ENCODE data around the gene AXIN1. TPM values are rescaled to one million over a fixed set of nuclear protein-coding genes. Genes with fewer than 3 reads are reported as not detected.

The AXIN1 gene
- total RNA-seq, 1 experiment from 2014 or later = 32.7 TPM

DNA sequence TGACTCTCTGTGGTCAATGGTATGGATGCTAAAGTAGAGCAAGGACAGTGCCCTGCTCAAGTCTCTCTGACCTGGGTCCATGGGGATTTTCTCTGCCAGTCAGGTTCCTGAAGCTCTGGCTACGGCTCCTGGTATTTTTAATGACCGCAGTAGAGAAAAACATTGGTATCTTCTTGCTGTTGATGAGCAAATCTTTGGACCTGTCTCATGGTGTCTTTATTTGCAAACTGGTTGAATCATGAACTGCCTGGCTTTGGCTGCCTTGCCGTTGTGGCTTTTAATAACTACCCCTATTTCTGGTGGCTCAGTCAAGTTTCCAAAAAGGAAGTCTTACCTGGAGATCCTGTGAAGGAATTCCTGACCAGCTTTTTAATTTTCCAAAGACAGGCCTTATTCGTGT, 109.2 kb downstream of the AXIN1 start:
- Histone ChIP-seq H3K9me3 (ENCODE audit: low read depth, low read length, poor library complexity, severe bottlenecking) (no peaks in the 10 kb centered on the region), H3K36me3 (ENCODE audit: insufficient read depth, low read length, poor library complexity, severe bottlenecking) (no peaks in the 10 kb centered on the region), H3K4me3 (ENCODE audit: low read depth, low read length, poor library complexity, severe bottlenecking) (no peak overlapping the region), H3K4me1 (ENCODE audit: insufficient read depth, low read length, poor library complexity, severe bottlenecking) (no peaks in the 10 kb centered on the region), H3K27ac (ENCODE audit: low read depth, low read length, poor library complexity, severe bottlenecking) (no peak overlapping the region), H3K27me3 (replicated peaks; ENCODE audit: insufficient read depth, low read depth, low read length, poor library complexity) (no peaks in the 10 kb centered on the region)
- CTCF ChIA-PET = no interaction called here
- no peak for DNase-seq (ENCODE audit: low spot score)
- no TSS peak for BruUV-seq (replicated peaks)
- POLR2A ChIA-PET (ENCODE audit: low non-redundant PET) = no interaction called here
- intact Hi-C loops (cut with micrococcal nuclease; ENCODE audit: unreplicated experiment) = no loop called here
- TF ChIP-seq, protein P1, sequence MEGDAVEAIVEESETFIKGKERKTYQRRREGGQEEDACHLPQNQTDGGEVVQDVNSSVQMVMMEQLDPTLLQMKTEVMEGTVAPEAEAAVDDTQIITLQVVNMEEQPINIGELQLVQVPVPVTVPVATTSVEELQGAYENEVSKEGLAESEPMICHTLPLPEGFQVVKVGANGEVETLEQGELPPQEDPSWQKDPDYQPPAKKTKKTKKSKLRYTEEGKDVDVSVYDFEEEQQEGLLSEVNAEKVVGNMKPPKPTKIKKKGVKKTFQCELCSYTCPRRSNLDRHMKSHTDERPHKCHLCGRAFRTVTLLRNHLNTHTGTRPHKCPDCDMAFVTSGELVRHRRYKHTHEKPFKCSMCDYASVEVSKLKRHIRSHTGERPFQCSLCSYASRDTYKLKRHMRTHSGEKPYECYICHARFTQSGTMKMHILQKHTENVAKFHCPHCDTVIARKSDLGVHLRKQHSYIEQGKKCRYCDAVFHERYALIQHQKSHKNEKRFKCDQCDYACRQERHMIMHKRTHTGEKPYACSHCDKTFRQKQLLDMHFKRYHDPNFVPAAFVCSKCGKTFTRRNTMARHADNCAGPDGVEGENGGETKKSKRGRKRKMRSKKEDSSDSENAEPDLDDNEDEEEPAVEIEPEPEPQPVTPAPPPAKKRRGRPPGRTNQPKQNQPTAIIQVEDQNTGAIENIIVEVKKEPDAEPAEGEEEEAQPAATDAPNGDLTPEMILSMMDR (conservative IDR thresholded peaks at IDR 0.05; ENCODE audit: low read depth, low read length) = no peak
- no peak for TF ChIP-seq EZH2 (IDR thresholded peaks at IDR 0.05; ENCODE audit: borderline replicate concordance, low read depth, low read length, poor library complexity, severe bottlenecking)

- H3K4me3 ChIP-seq (ENCODE audit: low read depth, low read length, poor library complexity, severe bottlenecking) = no peak overlapping the region
- BruUV-seq (replicated peaks) = no TSS peak
- ChIA-PET POLR2A (ENCODE audit: low non-redundant PET) (no interaction called here), CTCF (interaction anchor here (0.6 kb wide), 1 partner anchor 120 kb away, joined by 3 read pairs; no protein-coding TSS in a partner anchor)
- TF ChIP-seq EZH2 (IDR thresholded peaks at IDR 0.05; ENCODE audit: borderline replicate concordance, low read depth, low read length, poor library complexity, severe bottlenecking) = no peak
- TF ChIP-seq, protein P1 (conservative IDR thresholded peaks at IDR 0.05; ENCODE audit: low read depth, low read length) = no peak
- H3K9me3 ChIP-seq (ENCODE audit: low read depth, low read length, poor library complexity, severe bottlenecking) = no peaks in the 10 kb centered on the region
- intact Hi-C loops (cut with micrococcal nuclease; ENCODE audit: unreplicated experiment) = no loop called here
- no peak overlapping the region for H3K27ac ChIP-seq (ENCODE audit: low read depth, low read length, poor library complexity, severe bottlenecking)
- no peaks in the 10 kb centered on the region for H3K4me1 ChIP-seq (ENCODE audit: insufficient read depth, low read length, poor library complexity, severe bottlenecking)
- H3K27me3 ChIP-seq (replicated peaks; ENCODE audit: insufficient read depth, low read depth, low read length, poor library complexity) = no peaks in the 10 kb centered on the region
- H3K36me3 ChIP-seq (ENCODE audit: insufficient read depth, low read length, poor library complexity, severe bottlenecking) = no peaks in the 10 kb centered on the region
- no peak for DNase-seq (ENCODE audit: low spot score)
These were observed 110.2 kb downstream of the AXIN1 start for GRCh38 chr16:242281-242680.

DNA sequence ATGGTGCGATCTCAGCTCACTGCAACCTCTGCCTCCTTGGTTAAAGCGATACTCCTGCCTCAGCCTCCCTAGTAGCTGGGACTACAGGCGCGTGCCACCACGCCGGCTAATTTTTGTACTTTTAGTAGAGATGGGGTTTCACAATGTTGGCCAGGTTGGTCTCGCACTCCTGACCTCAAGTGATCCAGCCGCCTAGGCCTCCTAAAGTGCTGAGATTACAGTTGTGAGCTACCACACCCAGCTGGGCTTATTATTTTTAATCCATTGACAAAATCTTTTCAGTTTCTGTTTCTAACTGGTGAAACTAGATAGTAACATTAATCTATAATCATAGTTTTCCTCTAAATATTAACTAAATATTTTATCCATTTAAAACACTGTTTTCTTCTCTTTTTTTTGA, 112.0 kb downstream of the AXIN1 start:
- ChIA-PET CTCF (no interaction called here), POLR2A (ENCODE audit: low non-redundant PET) (no interaction called here)
- no peak for TF ChIP-seq EZH2 (IDR thresholded peaks at IDR 0.05; ENCODE audit: borderline replicate concordance, low read depth, low read length, poor library complexity, severe bottlenecking)
- TF ChIP-seq, protein P1 (conservative IDR thresholded peaks at IDR 0.05; ENCODE audit: low read depth, low read length) = no peak
- Histone ChIP-seq H3K36me3 (ENCODE audit: insufficient read depth, low read length, poor library complexity, severe bottlenecking) (no peaks in the 10 kb centered on the region), H3K4me3 (ENCODE audit: low read depth, low read length, poor library complexity, severe bottlenecking) (no peak overlapping the region), H3K4me1 (ENCODE audit: insufficient read depth, low read length, poor library complexity, severe bottlenecking) (no peaks in the 10 kb centered on the region), H3K27me3 (replicated peaks; ENCODE audit: insufficient read depth, low read depth, low read length, poor library complexity) (no peaks in the 10 kb centered on the region), H3K9me3 (ENCODE audit: low read depth, low read length, poor library complexity, severe bottlenecking) (no peaks in the 10 kb centered on the region), H3K27ac (ENCODE audit: low read depth, low read length, poor library complexity, severe bottlenecking) (no peak overlapping the region)
- no peak for DNase-seq (ENCODE audit: low spot score)
- intact Hi-C loops (cut with micrococcal nuclease; ENCODE audit: unreplicated experiment) = no loop called here
- no TSS peak for BruUV-seq (replicated peaks)
